T-helper 1 cell treated with Interleukin-12 subunit alpha and Interleukin-12 subunit beta and Interleukin-4 antibody, amounts not matched to agents 30 μg/mL and 1 μg/mL, for 36 hours (primary cell): ENCODE measurements around the gene KHNYN.

ENCODE experiments used
- H3K27ac Mint-ChIP-seq: one replicate; pipeline ENCODE4 v1.8.0; 2021; ENCODE audit warnings: mild to moderate bottlenecking, mixed read lengths
- H3K27me3 Mint-ChIP-seq: one replicate; pipeline ENCODE4 v1.8.0; 2021; ENCODE audit warnings: low read depth, mixed read lengths
- H3K36me3 Mint-ChIP-seq: one replicate; pipeline ENCODE4 v1.8.0; 2021; ENCODE audit warnings: low read depth, mixed read lengths
- H3K4me1 Mint-ChIP-seq: one replicate; pipeline ENCODE4 v1.8.0; 2021; ENCODE audit warnings: low read depth, mixed read lengths
- H3K4me3 Mint-ChIP-seq: one replicate; pipeline ENCODE4 v1.8.0; 2021; ENCODE audit warnings: mild to moderate bottlenecking, moderate library complexity, mixed read lengths
- H3K9me3 Mint-ChIP-seq: one replicate; pipeline ENCODE4 v1.8.0; 2021; ENCODE audit warnings: mixed read lengths

KHNYN gene

GRCh38 chr14:24409192-24409591 is 20.6 kb upstream of the KHNYN start:
- no peaks in the 10 kb centered on the region for H3K4me1 Mint-ChIP-seq
- H3K9me3 Mint-ChIP-seq = no peaks in the 10 kb centered on the region
- H3K4me3 Mint-ChIP-seq = no peak overlapping the region
- peaks cover 14% of the 10 kb centered on the region for H3K27me3 Mint-ChIP-seq
- H3K36me3 Mint-ChIP-seq = no peaks in the 10 kb centered on the region
- H3K27ac Mint-ChIP-seq = no peak overlapping the region

- peaks cover 10% of the 10 kb centered on the region for H3K27me3 Mint-ChIP-seq
- no peak overlapping the region for H3K27ac Mint-ChIP-seq
- H3K36me3 Mint-ChIP-seq = no peaks in the 10 kb centered on the region
- H3K4me1 Mint-ChIP-seq = no peaks in the 10 kb centered on the region
- no peaks in the 10 kb centered on the region for H3K9me3 Mint-ChIP-seq
- no peak overlapping the region for H3K4me3 Mint-ChIP-seq
Observed at GRCh38 chr14:24409956-24410355, 19.8 kb upstream of the KHNYN start.

- H3K4me3 Mint-ChIP-seq = no peak overlapping the region
- no peak overlapping the region for H3K27ac Mint-ChIP-seq
- peaks cover 3% of the 10 kb centered on the region for H3K27me3 Mint-ChIP-seq
- H3K9me3 Mint-ChIP-seq = no peaks in the 10 kb centered on the region
- no peaks in the 10 kb centered on the region for H3K36me3 Mint-ChIP-seq
- H3K4me1 Mint-ChIP-seq = no peaks in the 10 kb centered on the region
Observed at GRCh38 chr14:24411443-24412389, 18.0 kb upstream of the KHNYN start.

GRCh38 chr14:24414077-24414476 is 15.7 kb upstream of the KHNYN start:
- no peak overlapping the region for H3K4me3 Mint-ChIP-seq
- H3K27me3 Mint-ChIP-seq = peaks cover 3% of the 10 kb centered on the region
- no peaks in the 10 kb centered on the region for H3K36me3 Mint-ChIP-seq
- H3K9me3 Mint-ChIP-seq = no peaks in the 10 kb centered on the region
- no peak overlapping the region for H3K27ac Mint-ChIP-seq
- no peaks in the 10 kb centered on the region for H3K4me1 Mint-ChIP-seq

- Mint-ChIP-seq H3K4me3 (no peak overlapping the region), H3K27ac (no peak overlapping the region), H3K27me3 (peaks cover 3% of the 10 kb centered on the region), H3K4me1 (no peaks in the 10 kb centered on the region), H3K9me3 (no peaks in the 10 kb centered on the region), H3K36me3 (no peaks in the 10 kb centered on the region)
Observed at GRCh38 chr14:24414732-24415420, 14.9 kb upstream of the KHNYN start.

- no peak overlapping the region for H3K27ac Mint-ChIP-seq
- no peaks in the 10 kb centered on the region for H3K36me3 Mint-ChIP-seq
Observed at GRCh38 chr14:24415421-24416253, 14.1 kb upstream of the KHNYN start.

GRCh38 chr14:24416254-24416931 is 13.4 kb upstream of the KHNYN start:
- no peaks in the 10 kb centered on the region for H3K9me3 Mint-ChIP-seq
- no peaks in the 10 kb centered on the region for H3K36me3 Mint-ChIP-seq
- no peaks in the 10 kb centered on the region for H3K4me1 Mint-ChIP-seq
- H3K4me3 Mint-ChIP-seq = no peak overlapping the region
- peaks cover 3% of the 10 kb centered on the region for H3K27me3 Mint-ChIP-seq
- no peak overlapping the region for H3K27ac Mint-ChIP-seq

More at GRCh38 chr14:24415421-24416253, 14.1 kb upstream of the KHNYN start:
- H3K9me3 Mint-ChIP-seq = no peaks in the 10 kb centered on the region
- peaks cover 3% of the 10 kb centered on the region for H3K27me3 Mint-ChIP-seq
- no peak overlapping the region for H3K4me3 Mint-ChIP-seq
- no peaks in the 10 kb centered on the region for H3K4me1 Mint-ChIP-seq

- Mint-ChIP-seq H3K4me1 (no peaks in the 10 kb centered on the region), H3K27ac (no peak overlapping the region)
Observed at GRCh38 chr14:24416932-24417619, 12.7 kb upstream of the KHNYN start.

GRCh38 chr14:24417832-24418491 is 11.8 kb upstream of the KHNYN start:
- Mint-ChIP-seq H3K4me1 (no peaks in the 10 kb centered on the region), H3K27ac (no peak overlapping the region), H3K9me3 (no peaks in the 10 kb centered on the region), H3K4me3 (no peak overlapping the region), H3K36me3 (no peaks in the 10 kb centered on the region), H3K27me3 (peaks cover 3% of the 10 kb centered on the region)

More at GRCh38 chr14:24416932-24417619, 12.7 kb upstream of the KHNYN start:
- no peaks in the 10 kb centered on the region for H3K36me3 Mint-ChIP-seq
- no peaks in the 10 kb centered on the region for H3K9me3 Mint-ChIP-seq
- H3K4me3 Mint-ChIP-seq = no peak overlapping the region
- H3K27me3 Mint-ChIP-seq = peaks cover 3% of the 10 kb centered on the region

- Mint-ChIP-seq H3K9me3 (no peaks in the 10 kb centered on the region), H3K4me1 (no peaks in the 10 kb centered on the region), H3K4me3 (no peak overlapping the region), H3K36me3 (no peaks in the 10 kb centered on the region), H3K27ac (no peak overlapping the region), H3K27me3 (peaks cover 3% of the 10 kb centered on the region)
Observed at GRCh38 chr14:24418492-24418873, 11.3 kb upstream of the KHNYN start.

- H3K4me1 Mint-ChIP-seq = peaks cover 14% of the 10 kb centered on the region
- H3K4me3 Mint-ChIP-seq = no peak overlapping the region
- H3K9me3 Mint-ChIP-seq = no peaks in the 10 kb centered on the region
- H3K27ac Mint-ChIP-seq = no peak overlapping the region
- no peaks in the 10 kb centered on the region for H3K27me3 Mint-ChIP-seq
- H3K36me3 Mint-ChIP-seq = peaks cover 2% of the 10 kb centered on the region
Observed at GRCh38 chr14:24422261-24422660, 7.5 kb upstream of the KHNYN start.

- no peaks in the 10 kb centered on the region for H3K27me3 Mint-ChIP-seq
- no peak overlapping the region for H3K4me3 Mint-ChIP-seq
- peaks cover 16% of the 10 kb centered on the region for H3K4me1 Mint-ChIP-seq
- H3K9me3 Mint-ChIP-seq = no peaks in the 10 kb centered on the region
- H3K27ac Mint-ChIP-seq = no peak overlapping the region
- peaks cover 2% of the 10 kb centered on the region for H3K36me3 Mint-ChIP-seq
Observed at GRCh38 chr14:24422694-24423601, 6.8 kb upstream of the KHNYN start.
